ENCODE results near the gene SAMHD1. TPM values are rescaled to one million over a fixed set of nuclear protein-coding genes. Genes with fewer than 3 reads are reported as not detected.
A peak's percentile ranks its signal among the peaks of the same experiment; 100 is the strongest.

Gene SAMHD1
- total and polyA plus RNA-seq, 9 of the 15 experiments (the other 6 are each of a cell fraction or from before 2014, with no cell fraction given), result 6.8 to 20.4 (median 14.8) TPM

- no peak for TF ChIP-seq ZNF212 (CRISPR knock-in tag; IDR thresholded peaks at IDR 0.05)
- TF ChIP-seq, protein P1, sequence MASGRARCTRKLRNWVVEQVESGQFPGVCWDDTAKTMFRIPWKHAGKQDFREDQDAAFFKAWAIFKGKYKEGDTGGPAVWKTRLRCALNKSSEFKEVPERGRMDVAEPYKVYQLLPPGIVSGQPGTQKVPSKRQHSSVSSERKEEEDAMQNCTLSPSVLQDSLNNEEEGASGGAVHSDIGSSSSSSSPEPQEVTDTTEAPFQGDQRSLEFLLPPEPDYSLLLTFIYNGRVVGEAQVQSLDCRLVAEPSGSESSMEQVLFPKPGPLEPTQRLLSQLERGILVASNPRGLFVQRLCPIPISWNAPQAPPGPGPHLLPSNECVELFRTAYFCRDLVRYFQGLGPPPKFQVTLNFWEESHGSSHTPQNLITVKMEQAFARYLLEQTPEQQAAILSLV (tag; IDR thresholded peaks at IDR 0.05), result no peak
- TF ChIP-seq TBL1XR1 (IDR thresholded peaks at IDR 0.05; ENCODE audit: low read length in 2 of 2), result no peak
Observed at GRCh38 chr20:36849333-36850065, 102.0 kb downstream of the SAMHD1 start (continued).

GRCh38 chr20:36848677-36849076, 102.8 kb downstream of the SAMHD1 start:
- POLR2A ChIA-PET, result interaction anchor here (0.9 to 7.0 kb wide), 3 partner anchors 11 to 24 kb away, joined by 3 to 65 read pairs (median 7); a partner anchor contains a TSS

More at GRCh38 chr20:36848677-36849076, 102.8 kb downstream of the SAMHD1 start:
- no peak overlapping the region for H2AFZ ChIP-seq (ENCODE audit: low read depth, low read length)
- CTCF ChIA-PET (ENCODE audit: low intra/inter-chr PET ratio), result no interaction called here
- TF ChIP-seq MEF2A (IDR thresholded peaks at IDR 0.05; ENCODE audit: control insufficient read depth, low read depth, low read length) (no peak), HDAC3 (IDR thresholded peaks at IDR 0.05; ENCODE audit: borderline replicate concordance, partially characterized antibody) (no peak), ZHX1 (conservative IDR thresholded peaks at IDR 0.05; ENCODE audit: low read length) (no peak), LCOR (CRISPR knock-in tag; IDR thresholded peaks at IDR 0.05) (no peak), ZNF695 (CRISPR knock-in tag; IDR thresholded peaks at IDR 0.05) (no peak), POLR2H (tag; IDR thresholded peaks at IDR 0.05; ENCODE audit: low read depth) (no peak), ZNF707 (CRISPR knock-in tag; conservative IDR thresholded peaks at IDR 0.05) (no peak), TCF3 (CRISPR knock-in tag; IDR thresholded peaks at IDR 0.05) (no peak), CC2D1A (IDR thresholded peaks at IDR 0.05) (no peak)
- TF ChIP-seq, protein P2, sequence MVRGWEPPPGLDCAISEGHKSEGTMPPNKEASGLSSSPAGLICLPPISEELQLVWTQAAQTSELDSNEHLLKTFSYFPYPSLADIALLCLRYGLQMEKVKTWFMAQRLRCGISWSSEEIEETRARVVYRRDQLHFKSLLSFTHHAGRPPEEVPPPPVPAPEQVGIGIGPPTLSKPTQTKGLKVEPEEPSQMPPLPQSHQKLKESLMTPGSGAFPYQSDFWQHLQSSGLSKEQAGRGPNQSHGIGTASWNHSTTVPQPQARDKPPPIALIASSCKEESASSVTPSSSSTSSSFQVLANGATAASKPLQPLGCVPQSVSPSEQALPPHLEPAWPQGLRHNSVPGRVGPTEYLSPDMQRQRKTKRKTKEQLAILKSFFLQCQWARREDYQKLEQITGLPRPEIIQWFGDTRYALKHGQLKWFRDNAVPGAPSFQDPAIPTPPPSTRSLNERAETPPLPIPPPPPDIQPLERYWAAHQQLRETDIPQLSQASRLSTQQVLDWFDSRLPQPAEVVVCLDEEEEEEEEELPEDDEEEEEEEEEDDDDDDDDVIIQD (CRISPR knock-in tag; IDR thresholded peaks at IDR 0.05), result no peak
- no TSS peak for BruUV-seq (replicated peaks)
- 0 out of 2 replicates have a peak, but pooled peaks cover 3% of the 10 kb centered on the region for H4K20me1 ChIP-seq (replicated peaks; ENCODE audit: control insufficient read depth, insufficient read depth, low read length)
- FAIRE-seq, result peak; percentile 29
- intact Hi-C loops (cut with micrococcal nuclease) (no loop called here), in situ Hi-C loops (cut with MboI) (no loop called here)
- H3K27me3 ChIP-seq (ENCODE audit: control insufficient read depth in 2 of 2, insufficient read depth in 2 of 2, low read length in 2 of 2), result no peaks in the 10 kb centered on the region
- H3K27ac ChIP-seq (ENCODE audit: extremely low read depth, low read depth, low read length), result no peak overlapping the region
- H3K9me1 ChIP-seq (ENCODE audit: control insufficient read depth, insufficient read depth, low read length), result no peaks in the 10 kb centered on the region
- peaks cover 55% of the 10 kb centered on the region for H3K79me2 ChIP-seq (ENCODE audit: control insufficient read depth, insufficient read depth, low read length)
- H3K4me3 ChIP-seq, result no peak overlapping the region
- peaks cover 3% of the 10 kb centered on the region; the same call in 1 of the 2 replicates for H3K9me3 ChIP-seq (replicated peaks; ENCODE audit: control insufficient read depth, insufficient read depth, low read depth, low read length)
- no peak for ATAC-seq
- H3K4me2 ChIP-seq (ENCODE audit: insufficient read depth, low read length), result no peak overlapping the region
- DNase-seq (ENCODE audit: extremely low read depth in 1 of 4, low spot score in 3 of 4), result no peak
- peaks cover 22% of the 10 kb centered on the region; the same call in 2 of the 3 replicates for H3K36me3 ChIP-seq (ENCODE audit: control insufficient read depth, insufficient read depth, low read length)
- H3K9ac ChIP-seq (ENCODE audit: insufficient read depth in 1 of 2, low read depth in 2 of 2, low read length in 2 of 2), result no peak overlapping the region
- H3K4me1 ChIP-seq (replicated peaks in 1 of 2; ENCODE audit: control insufficient read depth in 2 of 2, insufficient read depth in 2 of 2, low read length in 2 of 2), result peaks cover 2 to 19% of the 10 kb centered on the region in 2 experiments; a peak in 3 of 5 replicates

Measured in K562 (cell line).